Fibroblast of pulmonary artery (primary cell): Measurements from ENCODE around the gene TBC1D20.

Experiments used
- DNase-seq: peaks from one replicate; pipeline ENCODE4 v3.0.0-alpha.2; 2010; ENCODE audit warnings: low read depth
- H3K4me3 ChIP-seq: replicated peaks from 2 replicates; pipeline ENCODE4 v1.5.1; 2011; ENCODE audit warnings: low read depth, mild to moderate bottlenecking, control low read depth, low read length, moderate library complexity
- CTCF ChIP-seq: IDR thresholded peaks from 2 replicates; pipeline ENCODE4 v1.5.1; 2011; ENCODE audit warnings: mild to moderate bottlenecking, control low read depth, low read length, inconsistent platforms; ENCODE audit errors: missing control alignments

Gene TBC1D20

DNA sequence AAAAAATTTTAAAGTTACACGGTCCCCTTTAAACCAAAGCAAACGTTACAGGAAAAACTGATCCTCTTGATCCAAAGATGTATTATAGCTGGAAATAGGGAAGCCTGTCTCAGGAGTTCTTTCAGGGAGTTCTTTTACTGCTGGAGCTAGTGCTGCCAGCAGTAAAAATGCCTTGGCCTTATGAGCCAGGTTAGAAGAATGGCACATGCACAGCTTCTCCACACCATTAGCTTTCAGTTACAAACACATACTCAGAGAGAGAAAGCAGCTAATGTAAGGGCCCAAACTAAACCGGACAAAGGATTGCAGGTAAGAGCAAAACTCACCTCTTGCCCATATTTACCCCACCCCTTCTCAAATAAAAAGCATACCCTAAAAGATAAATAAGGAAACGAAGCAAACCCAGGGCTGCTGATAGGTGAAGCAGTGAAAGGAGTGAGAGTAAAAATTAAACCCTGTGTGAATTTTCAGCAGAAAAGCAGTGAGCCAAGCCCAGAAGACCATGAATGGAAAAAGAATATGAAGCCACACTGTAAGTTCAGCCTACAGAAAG, 19.0 kb downstream of the TBC1D20 start:
- no peak overlapping the region for H3K4me3 ChIP-seq
- no peak for DNase-seq
- TF ChIP-seq CTCF, result no peak

GRCh38 chr20:440636-441035, 21.7 kb downstream of the TBC1D20 start:
- no peak for TF ChIP-seq CTCF
- DNase-seq, result no peak
- H3K4me3 ChIP-seq, result no peak overlapping the region

- TF ChIP-seq CTCF, result no peak
- no peak overlapping the region for H3K4me3 ChIP-seq
- no peak for DNase-seq
Measured at GRCh38 chr20:440148-440547, 22.2 kb downstream of the TBC1D20 start.

DNA sequence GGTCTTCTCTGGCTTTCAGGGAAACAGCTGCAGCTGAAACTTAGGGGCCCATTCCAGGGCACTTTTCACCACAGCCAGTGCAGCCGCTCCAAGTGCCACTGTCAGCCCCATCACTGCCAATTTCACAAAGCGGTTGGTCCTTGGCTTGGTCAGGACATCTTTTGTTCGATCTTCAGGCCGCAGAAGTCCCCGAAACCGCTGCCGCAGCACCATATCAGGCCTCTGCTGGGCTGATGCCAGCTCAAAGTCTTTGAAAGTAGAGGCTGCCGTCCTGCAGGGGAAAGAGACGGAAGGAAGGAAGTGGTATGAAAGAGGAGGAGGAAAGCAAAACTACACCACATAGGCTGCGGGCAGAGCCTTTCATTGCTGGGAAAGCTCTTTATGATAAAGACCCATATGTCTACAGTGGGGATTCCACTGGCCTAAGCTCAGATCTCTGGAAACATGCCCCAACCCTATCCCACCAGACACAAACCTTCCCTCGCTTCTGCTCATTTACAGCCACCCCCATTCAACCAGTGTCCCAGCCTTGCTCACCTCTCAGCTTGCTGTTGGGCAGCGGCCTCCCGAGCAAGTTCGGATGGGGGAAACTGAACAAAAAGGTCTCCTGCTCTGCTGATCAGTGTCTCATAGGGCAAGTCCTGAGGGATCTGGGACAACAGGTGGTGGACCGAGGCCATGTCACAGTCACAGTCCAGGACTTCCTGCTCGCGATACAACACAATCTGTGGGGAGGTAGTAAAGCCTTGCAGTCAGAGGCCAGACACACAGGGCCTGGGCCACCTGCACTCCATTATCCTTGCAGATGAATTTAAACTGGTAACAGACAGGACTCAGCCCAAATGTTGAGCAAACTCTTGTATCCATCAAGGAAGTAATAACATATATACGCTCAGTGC, 23.5 kb downstream of the TBC1D20 start:
- H3K4me3 ChIP-seq, result no peak overlapping the region
- no peak for DNase-seq
- no peak for TF ChIP-seq CTCF

DNA sequence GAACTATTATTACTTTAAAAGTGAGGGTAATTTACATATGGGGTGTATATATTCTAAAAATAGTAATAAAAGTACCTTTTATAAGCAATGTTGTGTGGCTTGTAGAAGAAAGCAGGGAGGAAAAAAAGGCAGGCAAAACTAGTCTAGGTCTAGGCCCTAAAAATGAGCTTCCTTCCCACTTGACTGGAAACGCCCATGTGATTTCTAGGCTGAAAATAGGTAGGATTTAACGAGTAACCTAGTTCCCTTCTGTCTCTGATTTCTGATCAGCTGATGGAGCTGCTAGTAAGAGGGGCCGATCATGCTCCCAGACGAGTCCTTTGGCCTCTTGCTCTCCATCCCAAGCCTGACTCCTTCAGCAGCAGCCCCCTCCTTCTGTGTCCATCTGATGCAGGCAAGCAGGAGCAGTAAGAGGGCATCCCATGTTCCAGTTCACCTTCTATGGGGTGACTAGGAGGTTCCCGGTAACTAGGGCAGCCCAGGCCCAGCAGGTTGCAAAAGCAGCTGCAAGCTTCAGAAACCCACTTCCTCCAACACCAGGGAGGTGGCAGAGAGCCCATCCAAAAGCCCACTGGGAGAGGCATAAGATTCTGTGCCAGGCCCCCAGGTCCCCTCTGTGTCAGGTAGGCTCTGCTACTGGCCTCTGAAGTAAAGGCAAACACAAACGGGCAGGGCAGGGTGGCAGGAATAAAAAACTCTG, 24.4 kb downstream of the TBC1D20 start:
- TF ChIP-seq CTCF, result no peak
- DNase-seq, result no peak
- no peak overlapping the region for H3K4me3 ChIP-seq

- no peak for TF ChIP-seq CTCF
- no peak for DNase-seq
- no peak overlapping the region for H3K4me3 ChIP-seq
Measured at GRCh38 chr20:436476-436875, 25.9 kb downstream of the TBC1D20 start.
